HL-60 (cell line): ENCODE results near the gene SPHKAP.

Experiments
- DNase-seq, 2 experiments: peaks; one replicate each; pipeline ENCODE4 v3.0.0-alpha.2; 2010 to 2020; ENCODE audit warnings: low read depth in 1 of 2, low spot score in 1 of 2
- H3K27ac ChIP-seq: fragments of 250-450 bp; sonication (Bioruptor Pico); replicated peaks from 2 replicates; pipeline ENCODE4 v1.5.1; 2020; ENCODE audit warnings: mild to moderate bottlenecking, moderate library complexity
- H3K27me3 ChIP-seq: fragments of 250-450 bp; sonication (Bioruptor Pico); 2 replicates; pipeline ENCODE4 v1.5.1; 2021; ENCODE audit warnings: mild to moderate bottlenecking, moderate library complexity; ENCODE audit not compliant: insufficient read depth, poor library complexity, severe bottlenecking
- H3K4me3 ChIP-seq: replicated peaks from 2 replicates; pipeline ENCODE4 v1.5.1; 2011; ENCODE audit warnings: mild to moderate bottlenecking, control low read depth, low read length; ENCODE audit not compliant: insufficient read depth
- CTCF ChIP-seq: IDR thresholded peaks from one replicate; pipeline ENCODE4 v1.5.1; 2011; ENCODE audit warnings: low read length, control low read depth, inconsistent platforms; ENCODE audit not compliant: insufficient read depth
- GABPA ChIP-seq: IDR thresholded peaks from 2 replicates; pipeline ENCODE4 v1.6.1; 2012; ENCODE audit warnings: low read depth
- POLR2AphosphoS5 ChIP-seq: IDR thresholded peaks from 2 replicates; pipeline ENCODE4 v1.6.1; 2012; ENCODE audit warnings: low read depth
- SPI1 ChIP-seq: IDR thresholded peaks from 2 replicates; pipeline ENCODE4 v1.6.1; 2012; ENCODE audit warnings: low read depth, mild to moderate bottlenecking, borderline replicate concordance
- TF ChIP-seq, protein P1 (sequence below): IDR thresholded peaks from 2 replicates; pipeline ENCODE4 v1.6.1; 2012; ENCODE audit warnings: low read depth; ENCODE audit not compliant: insufficient replicate concordance

SPHKAP gene

GRCh38 chr2:228039752-228040534 lies 141.5 kb downstream of the SPHKAP start:
- DNase-seq: no peak
- no peak overlapping the region for H3K27ac ChIP-seq
- H3K27me3 ChIP-seq: no peaks in the 10 kb centered on the region
- H3K4me3 ChIP-seq: no peak overlapping the region
- no peak for TF ChIP-seq POLR2AphosphoS5
- no peak for TF ChIP-seq GABPA
- peak; percentile 35 for TF ChIP-seq CTCF
- TF ChIP-seq, protein P1, sequence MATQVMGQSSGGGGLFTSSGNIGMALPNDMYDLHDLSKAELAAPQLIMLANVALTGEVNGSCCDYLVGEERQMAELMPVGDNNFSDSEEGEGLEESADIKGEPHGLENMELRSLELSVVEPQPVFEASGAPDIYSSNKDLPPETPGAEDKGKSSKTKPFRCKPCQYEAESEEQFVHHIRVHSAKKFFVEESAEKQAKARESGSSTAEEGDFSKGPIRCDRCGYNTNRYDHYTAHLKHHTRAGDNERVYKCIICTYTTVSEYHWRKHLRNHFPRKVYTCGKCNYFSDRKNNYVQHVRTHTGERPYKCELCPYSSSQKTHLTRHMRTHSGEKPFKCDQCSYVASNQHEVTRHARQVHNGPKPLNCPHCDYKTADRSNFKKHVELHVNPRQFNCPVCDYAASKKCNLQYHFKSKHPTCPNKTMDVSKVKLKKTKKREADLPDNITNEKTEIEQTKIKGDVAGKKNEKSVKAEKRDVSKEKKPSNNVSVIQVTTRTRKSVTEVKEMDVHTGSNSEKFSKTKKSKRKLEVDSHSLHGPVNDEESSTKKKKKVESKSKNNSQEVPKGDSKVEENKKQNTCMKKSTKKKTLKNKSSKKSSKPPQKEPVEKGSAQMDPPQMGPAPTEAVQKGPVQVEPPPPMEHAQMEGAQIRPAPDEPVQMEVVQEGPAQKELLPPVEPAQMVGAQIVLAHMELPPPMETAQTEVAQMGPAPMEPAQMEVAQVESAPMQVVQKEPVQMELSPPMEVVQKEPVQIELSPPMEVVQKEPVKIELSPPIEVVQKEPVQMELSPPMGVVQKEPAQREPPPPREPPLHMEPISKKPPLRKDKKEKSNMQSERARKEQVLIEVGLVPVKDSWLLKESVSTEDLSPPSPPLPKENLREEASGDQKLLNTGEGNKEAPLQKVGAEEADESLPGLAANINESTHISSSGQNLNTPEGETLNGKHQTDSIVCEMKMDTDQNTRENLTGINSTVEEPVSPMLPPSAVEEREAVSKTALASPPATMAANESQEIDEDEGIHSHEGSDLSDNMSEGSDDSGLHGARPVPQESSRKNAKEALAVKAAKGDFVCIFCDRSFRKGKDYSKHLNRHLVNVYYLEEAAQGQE: peak; percentile 70
- no peak for TF ChIP-seq SPI1

GRCh38 chr2:228038967-228039366 lies 142.5 kb downstream of the SPHKAP start:
- Histone ChIP-seq H3K27ac (no peak overlapping the region), H3K4me3 (no peak overlapping the region), H3K27me3 (no peaks in the 10 kb centered on the region)
- TF ChIP-seq POLR2AphosphoS5 (no peak), CTCF (no peak), SPI1 (no peak), GABPA (no peak)
- TF ChIP-seq, protein P1: no peak
- no peak for DNase-seq

DNA sequence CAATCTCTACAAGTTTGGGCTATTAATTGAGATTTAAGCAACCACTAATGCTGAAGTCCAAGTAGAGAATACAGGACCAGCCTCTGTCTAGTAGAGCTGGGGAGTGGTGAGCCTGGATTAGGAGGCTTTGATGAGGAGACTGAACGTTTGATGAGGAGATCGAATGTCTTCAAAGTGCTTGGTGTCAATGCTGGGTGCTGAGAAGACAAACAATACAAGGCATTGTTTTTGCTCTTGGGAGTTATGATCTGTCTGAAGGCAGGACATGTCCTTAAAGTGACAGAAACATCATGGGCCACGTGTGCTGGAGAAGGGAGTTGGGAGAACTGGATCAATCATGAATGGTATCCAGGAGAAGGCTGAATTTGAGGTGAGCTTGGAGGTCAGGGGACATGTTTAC lies 143.6 kb downstream of the SPHKAP start:
- Histone ChIP-seq H3K4me3 (no peak overlapping the region), H3K27me3 (no peaks in the 10 kb centered on the region), H3K27ac (no peak overlapping the region)
- TF ChIP-seq GABPA (no peak), SPI1 (no peak), POLR2AphosphoS5 (no peak), CTCF (no peak)
- TF ChIP-seq, protein P1: no peak
- DNase-seq: no peak
